Adrenal gland (tissue), 5 donors: ENCODE results near the gene ZNF628.

ENCODE experiments used
- CTCF ChIP-seq, 6 experiments: fragments of 450-650 bp in 4 of 6; fragments of 200-600 bp in 2 of 6; sonication (generic) in 1 of 6; IDR thresholded peaks; 1 replicate in 5 of 6; 2 replicates in 1 of 6; pipeline versions ENCODE4 v1.5.1 to v1.8.0; 2016 to 2021; ENCODE audit warnings: antibody characterized with exemption in 6 of 6, mild to moderate bottlenecking in 2 of 6, moderate library complexity in 1 of 6
- POLR2A ChIP-seq, 2 donors: fragments of 450-650 bp; IDR thresholded peaks; one replicate each; pipeline ENCODE4 v1.6.1; 2017; ENCODE audit warnings: antibody characterized with exemption in 2 of 2, mild to moderate bottlenecking in 2 of 2, moderate library complexity in 1 of 2
- donor health status: DM: no; HTN: no; CAD: no.

GRCh38 chr19:55467236-55468053 is 9.0 kb upstream of the ZNF628 start:
- TF ChIP-seq CTCF (IDR thresholded peaks at IDR 0.05) (peak; percentile 81 to 100 (median 94)), POLR2A (IDR thresholded peaks at IDR 0.05) (no peak)
